ENCODE measurements around the gene NFKB2.

Gene NFKB2

GRCh38 chr10:102395400-102396316 is at the start of gene NFKB2:
TSS of gene NFKB2 (plus strand) at chr10:102395705. CDS start at chr10:102395960, 255 bp downstream.
- DNase-seq (ENCODE audit: insufficient read length, low spot score) = peak; percentile 90
- no peak for FAIRE-seq
- no peak for TF ChIP-seq CTCF (IDR thresholded peaks at IDR 0.05; ENCODE audit: insufficient read depth, missing control alignments)

DNA sequence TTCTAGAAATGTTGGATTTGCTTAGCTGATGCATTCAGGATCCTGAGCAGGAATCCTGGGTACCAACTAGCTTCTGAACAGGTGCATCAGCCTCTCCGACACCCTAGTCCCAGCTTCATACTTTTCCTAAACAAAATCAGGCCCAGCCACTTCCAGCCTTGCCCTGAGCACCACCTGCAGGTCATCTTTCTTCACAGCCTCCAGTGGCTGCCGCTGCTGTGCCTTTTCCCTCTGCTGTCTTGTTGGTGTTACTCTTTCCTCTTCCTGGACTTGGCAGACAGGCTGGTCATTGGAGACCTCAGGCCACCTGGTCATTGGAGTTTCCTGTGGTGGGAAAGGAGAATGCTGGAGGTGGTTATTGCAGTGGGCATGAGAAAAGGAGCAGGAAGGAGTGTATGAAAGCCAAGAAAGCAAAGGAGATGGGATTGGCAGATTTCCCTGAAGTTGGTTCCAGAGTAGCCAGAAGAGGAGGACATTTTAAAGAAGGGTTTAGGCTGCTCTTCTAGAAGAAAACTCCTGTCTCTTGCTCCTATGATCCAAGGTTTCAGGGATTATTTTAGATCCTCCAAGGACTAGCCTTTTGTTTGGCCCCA is 48.2 kb upstream of the NFKB2 start:
- TF ChIP-seq CTCF (IDR thresholded peaks at IDR 0.05; ENCODE audit: insufficient read depth, missing control alignments) = peak; percentile 74
- FAIRE-seq (no peak), DNase-seq (ENCODE audit: insufficient read length, low spot score) (peak; percentile 35)

DNA sequence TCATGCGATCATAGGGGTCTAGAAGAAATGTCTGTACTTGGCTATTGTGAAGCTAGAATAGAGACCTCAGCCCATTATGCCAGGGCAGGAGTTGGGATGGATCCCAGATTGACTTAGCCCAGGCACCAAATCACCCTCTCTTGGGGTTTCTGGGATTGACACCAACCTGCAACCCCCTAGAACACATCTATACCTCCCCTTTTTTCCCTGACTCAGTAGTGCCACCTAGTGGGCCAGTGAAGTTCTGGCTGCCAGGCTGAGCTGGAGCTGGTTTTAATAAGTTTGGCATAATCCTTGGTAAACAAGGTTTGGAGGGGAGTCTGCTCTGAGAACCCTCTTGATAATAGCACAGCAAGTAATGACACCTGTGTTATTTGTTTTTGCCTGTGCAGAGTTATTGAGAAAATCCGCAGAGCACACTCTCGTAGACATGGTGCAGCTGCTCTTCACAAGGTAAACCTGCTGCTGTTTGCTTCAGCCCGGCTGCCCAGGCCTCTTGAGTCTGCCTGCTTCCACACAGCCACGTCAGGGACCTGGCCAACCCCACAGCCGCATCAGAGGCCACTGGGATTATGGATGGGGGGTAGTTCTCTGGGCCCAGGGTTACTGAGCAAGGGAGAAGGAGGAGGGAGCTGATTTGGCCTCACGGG is 43.3 kb upstream of the NFKB2 start:
- TF ChIP-seq CTCF (IDR thresholded peaks at IDR 0.05; ENCODE audit: insufficient read depth, missing control alignments) = peak; percentile 94
- FAIRE-seq = no peak
- peak; percentile 53 for DNase-seq (ENCODE audit: insufficient read length, low spot score)

DNA sequence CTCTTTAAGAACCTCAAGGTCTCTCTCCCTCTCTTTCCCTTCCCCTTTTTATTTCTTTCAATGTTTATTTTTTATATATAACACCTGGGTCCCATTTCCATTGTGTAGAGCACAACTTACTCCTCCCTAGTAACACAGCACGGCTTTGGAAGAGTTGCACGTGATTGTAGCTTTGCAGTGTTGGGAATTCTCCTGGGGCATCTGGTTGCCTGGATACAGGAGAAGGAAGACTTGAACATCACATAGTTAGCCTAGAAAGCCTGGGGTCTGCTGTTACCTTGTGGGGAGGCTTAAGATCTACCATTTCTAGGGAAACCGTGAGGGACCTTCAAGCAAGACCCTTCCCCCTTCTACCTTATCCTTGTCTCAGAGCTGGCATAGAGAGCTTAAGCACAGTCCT is 41.1 kb upstream of the NFKB2 start:
- DNase-seq (ENCODE audit: insufficient read length, low spot score) (no peak), FAIRE-seq (no peak)
- no peak for TF ChIP-seq CTCF (IDR thresholded peaks at IDR 0.05; ENCODE audit: insufficient read depth, missing control alignments)

DNA sequence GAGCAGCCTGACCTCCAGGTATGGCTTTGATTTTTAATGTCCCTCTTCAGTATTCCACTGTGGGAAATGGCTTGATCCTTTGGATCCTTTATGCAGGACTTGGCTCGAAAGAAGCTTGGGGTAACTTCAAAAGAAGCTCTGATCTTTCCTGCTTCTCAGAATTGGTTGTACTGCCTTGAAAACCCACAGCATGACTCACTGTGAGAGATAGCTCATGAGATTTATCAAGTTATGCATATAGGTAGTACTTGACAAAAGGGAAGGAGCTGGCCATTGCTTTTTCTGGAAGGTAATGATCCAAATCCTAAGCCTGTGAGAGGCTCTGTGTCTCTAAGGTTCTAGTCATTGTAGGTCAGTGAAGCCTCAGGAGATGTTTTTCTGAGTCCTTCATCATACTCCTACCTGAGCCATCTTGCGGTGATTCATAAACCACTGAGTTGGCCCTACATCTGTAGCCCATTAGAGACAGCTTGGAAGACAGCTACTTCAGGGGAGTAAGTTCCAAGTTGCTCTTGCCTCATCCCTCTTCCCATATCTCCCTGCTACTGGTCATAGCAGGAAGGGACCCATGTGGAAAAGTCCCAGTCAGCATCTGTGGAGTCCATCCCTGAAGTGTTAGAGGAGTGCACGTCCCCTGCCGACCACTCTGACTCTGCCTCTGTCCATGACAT is 36.7 kb upstream of the NFKB2 start:
- FAIRE-seq (no peak), DNase-seq (ENCODE audit: insufficient read length, low spot score) (no peak)
- TF ChIP-seq CTCF (IDR thresholded peaks at IDR 0.05; ENCODE audit: insufficient read depth, missing control alignments) = no peak

- FAIRE-seq = no peak
- TF ChIP-seq CTCF (IDR thresholded peaks at IDR 0.05; ENCODE audit: insufficient read depth, missing control alignments) = no peak
- no peak for DNase-seq (ENCODE audit: insufficient read length, low spot score)
Measured at GRCh38 chr10:102367441-102367840, 28.1 kb upstream of the NFKB2 start.

Measured in D721Med (cell line).